HG03095 (cell line): ENCODE results near the gene SLC15A3.

Experiments used
- ATAC-seq: cut with Tn5 transposase; IDR thresholded peaks from one replicate; pipeline ENCODE4 v1.9.1; 2021; ENCODE audit warnings: moderate library complexity; ENCODE audit not compliant: unreplicated experiment

The SLC15A3 gene

DNA sequence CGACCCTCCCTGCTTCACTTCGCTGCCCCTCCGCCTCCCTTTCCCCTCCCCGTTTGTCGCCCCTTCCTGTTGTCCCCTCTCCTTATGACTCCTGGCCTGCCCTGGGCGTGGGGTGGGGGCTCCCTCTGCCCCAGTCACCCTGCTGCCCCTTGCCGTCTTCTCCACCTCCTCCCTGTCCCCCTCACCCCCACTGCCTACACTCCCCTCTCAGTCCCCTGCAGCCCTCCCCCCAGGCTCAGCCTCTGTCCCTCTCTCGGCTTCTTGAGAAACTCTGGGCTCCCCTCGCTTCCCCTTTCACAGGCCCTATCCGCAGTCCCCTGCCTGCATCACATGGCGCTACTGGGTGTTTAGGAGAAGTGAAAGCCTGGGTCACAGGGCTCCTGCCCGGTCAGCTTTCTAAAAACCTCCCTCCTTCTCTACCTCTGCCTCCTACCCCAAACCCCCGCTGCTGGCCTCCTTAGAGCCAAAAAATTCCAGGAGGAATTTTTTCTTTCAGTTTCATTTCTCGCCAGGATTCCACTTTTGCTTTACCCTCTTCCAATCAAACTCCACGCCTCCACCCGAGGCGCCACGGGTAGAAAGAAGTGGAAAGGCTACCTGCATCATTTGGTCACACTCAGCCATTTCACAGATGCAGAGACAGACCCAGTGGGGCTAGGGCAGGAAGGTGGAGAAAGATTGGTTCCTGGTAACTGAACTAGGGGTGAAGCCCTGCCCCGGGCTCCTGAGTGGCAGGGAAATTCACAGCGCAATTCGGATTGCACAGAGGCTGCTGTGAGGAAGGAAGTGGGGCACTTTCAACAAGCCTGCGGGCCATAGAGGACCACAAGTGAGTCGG lies at the start of gene SLC15A3:
SLC15A3 (minus strand) TSS at position 273 of the 838 bp plus-strand sequence. CDS start 625 bp downstream, outside the sequence.
- ATAC-seq, result peak; percentile 60

DNA sequence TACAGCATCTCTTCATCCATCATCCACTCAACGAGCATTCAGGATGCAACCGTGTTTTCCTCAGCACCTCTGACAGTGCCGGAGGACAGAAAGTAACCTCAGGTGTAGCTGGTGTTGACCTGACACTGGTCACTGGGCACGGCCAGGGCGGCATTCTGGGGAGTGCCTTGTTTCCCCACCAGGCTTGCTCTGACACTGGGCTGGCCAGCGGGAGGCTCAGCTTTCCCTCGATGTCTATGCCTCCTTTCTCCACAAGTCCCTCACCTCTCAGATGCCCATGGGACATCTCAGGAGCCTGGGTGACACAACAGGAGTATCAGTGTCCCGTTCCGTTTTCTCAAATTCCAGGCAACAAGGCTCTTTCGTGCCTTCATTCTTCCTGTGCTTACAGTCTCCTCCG lies 48.5 kb upstream of the SLC15A3 start:
- no peak for ATAC-seq

DNA sequence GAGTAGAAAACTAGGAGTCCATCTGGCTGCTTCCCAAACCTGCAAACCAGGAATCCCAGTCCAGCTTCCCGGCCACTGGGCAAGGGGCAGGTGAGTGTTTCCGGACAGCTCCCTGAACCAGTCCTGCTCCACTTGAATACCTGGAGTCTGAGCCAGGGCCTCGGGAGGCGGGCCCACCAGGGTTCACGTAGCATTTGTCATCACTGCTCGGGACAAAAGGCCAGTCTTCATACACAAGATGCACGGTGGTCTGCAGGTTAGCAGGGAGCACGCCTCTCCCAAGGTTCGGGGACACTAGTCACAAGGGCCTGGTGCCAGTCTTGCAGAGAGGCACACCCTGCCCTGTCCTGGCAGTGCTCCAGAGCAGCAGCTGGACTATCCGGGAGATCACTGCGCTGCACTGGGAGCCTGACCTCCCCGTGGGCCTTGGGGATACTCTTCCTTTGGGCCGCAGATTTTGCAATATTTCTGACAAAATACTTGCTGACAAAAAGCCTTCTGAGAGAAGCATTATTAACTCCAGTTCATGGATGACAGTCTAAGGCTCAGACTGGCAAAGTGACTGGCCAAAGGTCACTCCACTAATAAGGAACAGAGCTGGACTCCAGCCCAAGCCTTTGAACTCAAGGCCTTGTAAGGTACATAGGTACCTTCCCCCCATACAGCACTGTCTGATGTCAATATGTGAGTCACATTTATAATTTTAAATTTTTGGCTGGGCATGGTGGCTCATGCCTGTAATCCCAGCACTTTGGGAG lies 44.6 kb upstream of the SLC15A3 start:
- no peak for ATAC-seq

DNA sequence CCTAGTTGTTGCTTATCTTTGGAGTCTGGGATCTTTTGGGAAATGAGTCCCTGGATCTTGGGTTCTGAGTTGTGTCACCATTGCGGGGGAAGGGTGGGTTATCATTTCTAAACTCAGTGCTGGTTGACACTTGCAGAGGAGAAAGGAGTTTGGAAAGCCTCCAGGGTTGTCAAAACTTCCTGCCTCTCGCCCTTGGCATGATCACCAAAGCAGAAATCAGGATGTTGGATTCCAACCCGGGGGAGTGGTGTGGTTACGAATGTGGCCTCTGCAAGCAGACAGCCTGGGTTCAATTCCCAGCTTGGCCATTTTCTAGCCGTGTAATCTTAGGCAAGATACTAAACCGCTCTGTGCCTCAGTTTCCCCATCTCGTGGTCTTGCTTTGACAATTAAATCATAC lies 43.8 kb upstream of the SLC15A3 start:
- no peak for ATAC-seq

DNA sequence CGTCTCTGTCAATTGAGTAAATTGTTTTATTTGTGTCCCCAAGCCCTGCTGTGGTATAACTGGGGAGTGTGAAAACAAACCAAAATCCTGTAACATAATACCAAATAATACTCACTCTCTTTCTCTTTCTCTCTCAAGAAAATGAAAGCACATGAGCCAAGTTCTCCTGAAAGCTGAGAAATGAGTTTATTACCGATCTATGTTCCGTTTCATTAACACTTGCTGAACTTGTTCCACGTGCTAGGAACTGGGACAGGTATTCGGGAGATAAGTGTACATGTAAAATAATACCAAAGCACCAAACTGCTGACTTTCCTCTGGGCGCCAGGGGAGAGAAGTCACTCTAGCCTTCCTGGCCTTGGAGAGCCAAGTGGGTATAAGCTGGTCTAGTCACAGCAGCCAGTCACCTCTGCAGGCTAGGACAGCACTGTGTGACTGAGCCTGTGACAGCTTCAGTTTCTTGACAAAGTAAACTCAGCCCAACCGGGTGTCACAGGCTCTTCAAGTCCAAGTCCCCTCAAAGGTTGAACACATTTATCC lies 42.6 kb upstream of the SLC15A3 start:
- ATAC-seq, result no peak

DNA sequence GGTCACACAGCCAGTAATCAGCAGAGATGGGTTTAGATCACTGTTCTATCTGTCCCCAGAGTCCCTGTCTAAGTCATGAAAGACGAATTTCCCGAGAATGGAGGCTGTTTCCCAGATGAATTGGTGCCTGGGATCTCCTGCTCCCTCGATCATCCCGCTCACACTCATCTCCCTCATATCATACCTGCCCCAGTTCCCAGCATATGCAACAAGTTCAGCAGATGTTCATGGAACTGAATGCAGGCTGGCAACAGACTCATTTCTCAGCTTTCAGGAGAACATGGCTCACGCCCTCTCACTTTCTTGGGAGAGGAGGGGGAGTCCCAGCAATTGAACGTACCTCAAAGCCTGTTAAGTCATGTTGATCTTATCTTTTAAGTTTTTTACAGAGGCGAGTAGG lies 41.6 kb upstream of the SLC15A3 start:
- ATAC-seq, result no peak

DNA sequence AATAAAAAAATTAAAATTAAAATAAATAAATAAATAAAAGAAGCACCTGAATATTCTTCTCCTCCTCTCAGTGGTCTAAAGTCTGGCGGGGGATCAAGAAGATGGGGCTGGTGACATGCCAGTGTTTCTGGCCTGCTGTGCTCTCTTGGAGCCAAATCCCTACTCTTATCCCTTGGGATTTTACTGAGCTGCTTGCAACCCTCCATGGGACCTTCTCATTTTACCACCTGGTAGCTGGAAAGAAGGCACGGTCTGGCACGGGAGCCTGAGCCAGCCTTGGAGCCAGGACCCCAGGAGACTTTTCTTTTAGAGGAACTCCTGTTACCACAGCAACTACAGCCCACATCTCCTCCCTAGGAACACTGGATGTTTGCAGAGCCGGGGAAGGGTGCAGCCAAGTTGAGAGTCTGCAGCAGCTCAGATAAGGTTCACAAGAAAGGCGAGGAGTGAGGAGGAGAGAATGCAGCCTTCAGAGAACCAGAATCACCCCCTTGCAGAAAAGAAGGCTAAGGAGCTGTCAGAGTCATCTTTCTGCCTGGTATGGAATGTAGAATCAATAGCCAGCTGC lies 41.0 kb upstream of the SLC15A3 start:
- no peak for ATAC-seq

DNA sequence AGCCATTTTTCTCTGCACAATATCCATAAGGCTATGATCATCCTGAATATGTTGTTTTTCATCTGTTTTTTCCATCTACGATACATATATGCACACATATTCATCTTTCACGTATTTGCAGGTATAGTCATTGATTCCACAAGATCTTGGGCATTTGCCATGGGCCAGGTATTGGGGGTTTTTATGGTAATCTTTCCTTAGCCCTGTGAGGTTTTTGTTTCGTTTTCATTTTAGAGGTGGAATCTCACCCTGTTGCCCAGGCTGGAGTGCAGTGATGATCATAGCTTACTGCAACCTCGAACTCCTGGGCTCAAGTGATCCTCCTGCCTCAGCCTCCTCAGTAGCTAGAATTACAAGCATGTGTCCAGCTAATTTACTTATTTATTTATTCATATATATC lies 39.5 kb upstream of the SLC15A3 start:
- ATAC-seq, result no peak

DNA sequence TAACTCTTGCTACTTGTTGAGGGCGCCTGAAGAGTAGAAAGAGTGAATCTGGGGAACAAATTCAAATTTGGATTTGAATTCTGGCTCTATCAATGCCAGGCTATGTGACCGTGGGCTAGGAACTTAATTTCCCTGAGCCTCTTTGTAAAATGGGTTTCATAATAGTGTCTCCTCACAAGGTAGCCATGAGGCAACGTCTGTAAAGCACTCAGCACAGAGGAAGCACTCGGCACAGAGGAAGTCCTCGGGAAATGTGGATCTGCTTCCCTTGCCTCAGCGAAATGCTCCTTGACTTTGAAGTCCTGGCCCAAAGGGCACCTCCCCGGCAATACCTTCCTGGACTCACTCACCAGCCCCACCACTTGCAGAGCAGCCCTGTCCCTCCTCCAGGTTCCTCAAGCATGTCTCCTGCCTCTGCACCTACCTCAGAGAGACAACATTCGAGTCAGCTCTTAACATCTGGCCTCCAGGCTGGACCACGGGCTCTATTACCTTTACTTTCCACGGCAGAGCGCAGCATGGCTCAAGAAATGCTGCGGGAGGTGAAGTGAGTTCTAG lies 37.2 kb upstream of the SLC15A3 start:
- ATAC-seq, result no peak

DNA sequence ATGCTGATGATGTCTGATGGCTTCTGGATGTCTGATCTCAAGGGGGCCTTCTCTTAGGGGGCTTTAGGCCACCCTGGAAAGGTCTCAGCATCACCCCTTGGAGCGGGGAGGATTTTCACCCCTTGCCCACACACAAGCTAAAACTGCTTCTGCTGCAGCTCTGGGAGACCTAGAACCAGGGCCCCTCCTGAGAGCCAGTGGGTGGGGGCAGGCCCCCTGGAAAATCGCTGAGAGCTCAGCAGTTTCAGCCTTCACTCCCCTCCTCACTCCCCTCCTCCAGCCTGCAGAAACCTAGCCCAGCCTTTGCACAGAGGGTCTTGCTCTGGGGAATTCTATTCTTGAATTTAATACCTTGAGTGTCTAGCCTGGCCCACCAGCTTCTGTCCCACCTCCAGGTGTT lies 36.7 kb upstream of the SLC15A3 start:
- no peak for ATAC-seq

DNA sequence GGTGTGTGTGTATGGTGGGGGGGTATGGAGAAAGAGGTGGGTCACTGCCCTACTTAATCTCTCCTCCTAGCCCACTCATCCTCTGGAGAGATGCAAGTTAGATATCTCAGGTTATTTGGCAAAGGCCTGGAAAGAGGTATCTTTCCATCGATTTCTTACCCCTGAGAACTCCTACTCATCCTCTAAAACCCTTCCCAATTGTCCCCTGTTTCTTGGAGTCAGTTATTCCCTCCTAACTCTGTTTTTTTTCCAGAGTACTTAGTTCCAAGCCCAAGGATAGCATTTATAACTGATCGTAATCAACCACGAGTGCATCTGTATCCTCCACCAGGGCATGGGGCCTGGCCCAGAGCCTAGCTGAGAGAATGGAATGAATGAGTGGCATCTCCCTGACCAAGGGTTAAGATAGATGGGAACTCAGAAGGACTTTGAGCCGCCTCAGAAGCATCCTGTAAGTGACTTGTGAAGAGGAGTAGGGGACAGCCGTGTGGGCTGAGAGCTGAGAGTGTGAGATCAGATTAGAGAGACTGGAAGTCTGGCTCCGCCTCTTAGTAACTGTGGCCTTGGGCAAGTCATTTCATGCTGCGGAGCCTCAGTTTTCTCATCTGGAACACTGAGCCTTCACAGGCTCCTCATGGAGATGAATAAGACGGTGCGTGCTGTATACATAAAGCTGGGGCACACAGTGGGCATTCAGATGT lies 35.8 kb upstream of the SLC15A3 start:
- ATAC-seq, result no peak

DNA sequence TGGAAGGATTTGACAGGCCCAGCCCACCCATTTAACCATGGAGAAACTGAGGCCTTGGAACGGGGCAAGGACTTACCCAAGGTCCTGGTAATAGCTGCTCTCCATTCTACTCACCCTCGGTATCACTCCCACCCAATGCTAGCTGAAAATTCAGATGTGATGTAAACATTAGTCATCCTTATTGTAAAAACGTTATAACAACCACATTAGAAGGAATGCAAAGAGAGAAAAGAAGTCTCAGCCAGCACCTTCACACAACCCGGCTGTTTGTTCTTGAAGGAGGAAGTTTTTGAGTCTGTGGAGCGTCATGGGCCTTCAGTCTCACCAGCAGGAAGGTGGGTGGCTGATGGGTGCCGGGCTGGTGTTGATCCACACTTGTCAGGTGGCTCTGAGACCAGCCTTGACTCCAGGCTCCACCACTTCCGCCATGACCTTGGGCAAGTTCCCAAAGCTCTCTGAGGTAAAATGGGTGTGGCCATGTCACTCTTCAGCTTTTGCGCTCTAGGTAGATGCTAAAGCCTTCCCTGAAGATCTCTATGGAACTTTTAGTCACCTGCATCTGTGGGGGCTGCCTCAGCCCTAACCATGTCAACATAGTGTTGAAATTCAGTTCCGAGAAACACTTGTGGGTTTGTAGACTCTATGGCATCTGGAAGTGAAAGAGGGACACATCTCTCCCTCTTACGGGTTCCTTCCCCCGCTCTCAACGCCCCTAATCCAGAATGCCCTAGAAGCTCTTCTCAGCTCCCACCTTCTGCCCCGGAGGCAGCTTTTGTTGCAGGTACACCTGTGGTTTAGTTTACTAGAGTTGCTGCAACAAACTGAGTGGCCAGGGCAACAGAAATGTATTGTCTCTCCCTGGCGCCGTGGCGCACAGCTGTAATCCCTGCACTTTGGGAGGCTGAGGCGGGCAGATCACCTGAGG lies 34.3 kb upstream of the SLC15A3 start:
- no peak for ATAC-seq

DNA sequence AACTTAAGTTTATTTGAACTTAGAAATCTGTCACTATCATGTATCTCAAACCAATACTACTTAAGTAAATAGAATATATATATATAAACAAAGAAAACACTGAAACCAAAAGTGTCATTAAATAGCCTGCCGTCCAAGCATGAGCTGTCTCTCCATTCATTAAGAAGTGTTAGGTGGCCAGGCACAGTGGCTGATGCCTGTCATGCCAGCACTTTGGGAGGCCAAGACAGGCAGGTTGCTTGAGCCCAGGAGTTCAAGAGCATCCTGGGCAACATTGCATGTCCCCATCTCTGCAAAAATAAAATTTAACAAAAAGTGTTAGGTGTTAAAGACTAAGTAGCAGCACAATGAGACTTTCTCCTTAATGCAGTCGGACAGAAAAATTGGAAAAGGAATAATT lies 33.5 kb upstream of the SLC15A3 start:
- ATAC-seq, result no peak

DNA sequence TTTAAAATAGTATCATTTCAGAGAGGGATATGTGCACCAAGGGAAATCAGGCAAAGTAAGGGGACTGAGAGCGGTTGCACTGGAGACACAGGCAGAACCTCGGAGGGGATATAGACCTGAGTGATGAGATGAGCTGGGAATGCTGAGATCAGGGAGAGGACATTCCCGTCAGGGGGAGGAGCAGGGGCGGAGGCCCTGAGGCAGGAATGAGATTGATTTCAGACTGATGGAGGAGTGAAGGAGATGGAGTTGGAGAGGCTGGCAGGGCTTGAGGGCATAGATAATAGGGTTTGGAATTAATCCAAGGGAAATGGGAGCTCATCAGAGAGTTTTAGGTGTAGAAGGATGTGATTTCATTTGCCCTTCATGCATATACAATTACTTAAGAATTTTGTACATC lies 32.7 kb upstream of the SLC15A3 start:
- no peak for ATAC-seq

DNA sequence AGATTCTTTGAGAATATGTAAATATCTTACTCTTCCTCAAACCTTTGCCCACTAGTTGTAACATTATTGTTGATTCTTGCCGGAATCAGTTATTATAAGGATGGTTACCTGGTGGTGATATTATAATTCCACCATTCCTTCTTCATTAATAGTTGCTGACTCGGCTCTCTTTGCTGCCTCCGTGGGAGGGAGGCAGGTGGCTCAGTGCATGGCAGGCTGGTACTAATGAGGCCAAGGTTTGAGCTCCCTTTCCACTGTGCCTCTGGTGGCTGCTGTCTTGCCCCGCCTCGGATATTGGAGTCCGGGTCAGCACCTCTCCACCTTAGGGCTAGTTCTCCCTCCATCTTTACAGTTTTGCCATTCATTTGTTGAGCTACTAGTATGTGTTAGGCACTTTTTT lies 32.2 kb upstream of the SLC15A3 start:
- no peak for ATAC-seq

DNA sequence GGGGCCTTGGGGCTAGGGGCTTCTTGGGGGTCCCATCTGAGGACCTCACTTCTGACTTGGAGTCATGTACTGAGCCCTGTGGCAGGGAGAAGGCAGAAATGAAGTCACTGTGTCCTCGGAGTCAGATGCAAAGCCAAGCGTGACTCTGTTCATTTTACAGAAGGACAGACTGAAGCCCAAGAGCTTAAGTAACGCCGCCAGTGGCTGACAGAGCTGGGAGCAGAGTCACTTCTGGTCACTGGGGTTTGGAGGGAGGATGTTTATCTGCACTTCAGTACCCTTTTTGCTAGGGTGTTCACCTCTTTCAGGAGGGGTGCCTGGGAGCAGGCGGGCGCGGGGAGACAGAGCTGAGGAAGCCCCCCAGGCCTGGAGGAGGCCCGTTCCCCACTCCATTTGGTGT lies 30.2 kb upstream of the SLC15A3 start:
- ATAC-seq, result no peak

DNA sequence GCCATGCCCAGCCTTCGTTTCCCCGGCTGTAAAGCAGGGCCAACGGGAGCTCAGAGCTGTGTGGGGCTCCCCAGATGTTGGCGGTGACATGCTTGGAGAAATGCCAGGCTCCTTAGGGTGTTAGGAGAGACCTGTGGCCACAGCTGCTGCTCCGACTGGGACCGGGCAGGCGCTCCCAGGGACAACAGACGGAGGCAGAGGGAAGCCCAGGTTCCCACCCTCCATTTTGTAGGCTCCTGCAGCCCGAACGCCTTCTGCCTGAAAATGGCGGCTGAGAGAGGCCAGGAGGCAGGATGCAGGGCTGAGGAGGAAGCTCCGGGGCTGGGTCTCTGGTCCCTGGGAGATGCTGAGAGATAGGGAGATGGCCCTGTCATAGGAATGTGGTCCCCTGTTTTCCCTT lies 29.5 kb upstream of the SLC15A3 start:
- ATAC-seq, result no peak

DNA sequence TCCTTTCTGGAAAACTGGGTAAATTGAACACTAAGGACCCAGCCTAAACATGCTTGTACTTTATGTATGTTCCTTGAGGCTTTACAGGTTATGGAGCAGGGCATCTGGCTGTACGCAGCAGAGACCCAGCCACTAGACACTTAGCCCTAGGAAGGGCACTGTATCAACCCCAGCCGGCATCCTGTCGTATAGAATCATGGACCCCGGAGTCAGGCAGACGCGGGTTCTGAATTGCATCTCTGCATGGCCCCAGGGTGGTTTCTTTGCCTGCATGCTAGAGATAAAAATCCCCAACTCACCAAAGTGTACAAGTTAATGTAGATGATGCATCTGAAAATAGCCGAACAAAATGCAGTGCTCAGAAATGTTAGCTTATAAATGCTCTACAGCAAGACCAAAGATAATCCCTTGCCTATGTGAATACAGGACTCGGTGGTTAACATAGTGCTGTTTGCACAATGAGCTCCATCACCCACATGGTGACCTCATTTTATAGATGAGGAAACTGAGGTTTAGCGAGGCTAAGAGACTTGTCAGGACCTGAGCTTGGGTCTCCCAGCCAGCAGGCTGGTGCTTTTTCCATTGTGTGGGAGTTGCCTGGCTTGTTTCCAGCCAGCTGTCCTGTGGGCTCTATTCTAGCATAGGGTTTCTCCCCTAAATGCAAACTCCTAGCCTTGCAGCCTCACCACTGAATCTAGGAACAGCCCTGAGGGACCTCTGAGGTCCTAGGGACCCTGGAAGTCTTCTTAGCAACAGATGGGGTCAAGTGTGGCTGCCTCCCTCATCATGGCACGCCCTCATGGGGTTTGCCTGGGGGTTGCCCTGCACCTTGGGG lies 26.8 kb upstream of the SLC15A3 start:
- no peak for ATAC-seq

DNA sequence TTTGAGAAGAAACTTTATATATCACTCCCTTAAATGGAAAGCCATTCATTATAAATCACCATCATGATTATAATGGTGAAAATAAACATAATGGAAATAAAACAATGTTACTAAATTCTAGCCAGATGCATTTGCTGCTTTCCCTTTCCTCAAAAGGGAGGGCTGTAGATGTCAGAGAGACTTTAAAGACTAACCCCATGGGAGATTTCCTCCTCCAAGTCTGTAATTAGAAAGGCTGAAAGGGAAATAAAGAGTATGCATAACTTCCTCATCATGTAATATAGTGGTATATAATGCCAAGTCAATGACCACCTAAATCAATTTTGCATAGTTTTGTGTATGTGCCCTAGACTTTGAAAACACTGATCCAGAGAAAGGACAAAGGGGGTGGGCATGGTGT lies 25.9 kb upstream of the SLC15A3 start:
- no peak for ATAC-seq
